T-helper 2 cell treated with Interferon-gamma antibody and Interleukin-4, amounts not matched to agents 5 μg/mL and 100 μg/mL, for 36 hours (primary cell): ENCODE data around the gene HOXB8.
A peak's percentile ranks its signal among the peaks of the same experiment; 100 is the strongest.

Experiments used
- DNase-seq: peaks from one replicate; pipeline ENCODE4 v3.0.0; 2021; ENCODE audit warnings: low spot score
- H3K27ac Mint-ChIP-seq: one replicate; pipeline ENCODE4 v1.8.0; 2021; ENCODE audit warnings: mild to moderate bottlenecking, mixed read lengths
- H3K27me3 Mint-ChIP-seq: one replicate; pipeline ENCODE4 v1.8.0; 2021; ENCODE audit warnings: low read depth, mixed read lengths
- H3K36me3 Mint-ChIP-seq: one replicate; pipeline ENCODE4 v1.8.0; 2021; ENCODE audit warnings: low read depth, mixed read lengths
- H3K4me1 Mint-ChIP-seq: one replicate; pipeline ENCODE4 v1.8.0; 2021; ENCODE audit warnings: low read depth, mixed read lengths
- H3K4me3 Mint-ChIP-seq: one replicate; pipeline ENCODE4 v1.8.0; 2022; ENCODE audit warnings: mild to moderate bottlenecking, moderate library complexity, mixed read lengths
- H3K9me3 Mint-ChIP-seq: one replicate; pipeline ENCODE4 v1.8.0; 2021; ENCODE audit warnings: mixed read lengths

The HOXB8 gene

DNA sequence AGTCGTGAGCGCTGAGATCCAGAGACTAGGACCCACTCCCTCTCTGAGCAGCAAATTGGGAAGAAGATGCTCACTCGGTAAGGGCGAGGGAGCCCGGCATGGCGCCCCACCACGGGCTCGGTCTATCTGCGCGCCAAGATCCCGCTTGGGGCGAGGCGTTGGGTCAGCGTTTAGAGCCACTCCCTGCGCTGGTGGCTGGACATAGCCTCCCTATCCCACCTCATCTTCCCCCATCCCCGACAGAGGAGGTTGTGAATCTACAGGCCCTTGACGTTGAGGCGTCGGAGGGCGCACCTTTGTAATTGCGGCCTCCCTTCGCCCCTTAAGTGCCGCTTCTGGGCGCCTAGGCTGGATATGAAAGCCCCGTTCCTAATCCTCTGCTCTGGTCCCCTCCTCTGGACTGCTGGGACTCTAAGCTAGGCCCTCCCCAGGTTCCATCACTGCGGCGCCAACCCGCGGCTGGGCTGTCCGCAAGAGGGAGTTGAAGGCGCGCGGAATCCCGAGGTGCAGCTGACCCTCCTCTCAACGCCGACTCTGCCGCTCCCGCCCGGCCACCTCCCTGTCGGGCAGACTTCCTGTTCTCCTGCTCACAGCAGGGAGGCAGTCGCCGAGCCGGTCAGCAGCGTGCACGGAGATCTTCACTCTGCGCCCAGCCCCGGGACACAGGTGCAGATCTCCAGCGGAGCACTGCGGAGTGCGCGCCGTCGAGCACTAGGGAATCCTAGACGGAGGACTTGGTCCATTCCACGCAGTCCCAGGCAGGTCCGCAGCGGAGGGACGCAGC lies 27.2 kb upstream of the HOXB8 start:
- H3K27ac Mint-ChIP-seq = no peak overlapping the region

GRCh38 chr17:48641541-48642058 lies 26.5 kb upstream of the HOXB8 start:
- peaks cover 7% of the 10 kb centered on the region for H3K4me1 Mint-ChIP-seq
- H3K27ac Mint-ChIP-seq = peak overlapping the region; percentile 16
- H3K36me3 Mint-ChIP-seq = no peaks in the 10 kb centered on the region
- no peaks in the 10 kb centered on the region for H3K9me3 Mint-ChIP-seq
- no peak for DNase-seq
- H3K27me3 Mint-ChIP-seq = peaks cover 96% of the 10 kb centered on the region
- H3K4me3 Mint-ChIP-seq = no peak overlapping the region

More for the DNA sequence above, 27.2 kb upstream of the HOXB8 start:
- Mint-ChIP-seq H3K27me3 (peaks cover 94% of the 10 kb centered on the region), H3K4me1 (peaks cover 6% of the 10 kb centered on the region), H3K4me3 (no peak overlapping the region), H3K36me3 (no peaks in the 10 kb centered on the region), H3K9me3 (no peaks in the 10 kb centered on the region)
- DNase-seq = no peak

DNA sequence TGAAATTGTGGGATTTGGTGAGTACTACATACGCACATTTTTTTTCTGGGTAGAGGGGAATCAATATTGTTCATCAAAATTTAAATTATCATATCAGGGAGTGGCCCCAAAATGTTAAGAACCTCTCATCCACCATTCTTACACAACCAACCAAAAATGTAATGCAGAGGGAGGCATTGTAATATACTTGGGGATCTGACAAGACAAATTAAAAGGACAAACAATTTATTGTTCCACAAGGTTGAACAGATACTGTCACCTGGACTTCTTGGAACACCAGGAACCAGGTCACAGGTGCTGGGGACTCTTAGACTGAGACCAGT lies 25.7 kb upstream of the HOXB8 start:
- Mint-ChIP-seq H3K9me3 (no peaks in the 10 kb centered on the region), H3K27ac (no peak overlapping the region), H3K4me1 (peaks cover 7% of the 10 kb centered on the region), H3K27me3 (peaks cover 98% of the 10 kb centered on the region), H3K36me3 (no peaks in the 10 kb centered on the region), H3K4me3 (no peak overlapping the region)
- DNase-seq = no peak

DNA sequence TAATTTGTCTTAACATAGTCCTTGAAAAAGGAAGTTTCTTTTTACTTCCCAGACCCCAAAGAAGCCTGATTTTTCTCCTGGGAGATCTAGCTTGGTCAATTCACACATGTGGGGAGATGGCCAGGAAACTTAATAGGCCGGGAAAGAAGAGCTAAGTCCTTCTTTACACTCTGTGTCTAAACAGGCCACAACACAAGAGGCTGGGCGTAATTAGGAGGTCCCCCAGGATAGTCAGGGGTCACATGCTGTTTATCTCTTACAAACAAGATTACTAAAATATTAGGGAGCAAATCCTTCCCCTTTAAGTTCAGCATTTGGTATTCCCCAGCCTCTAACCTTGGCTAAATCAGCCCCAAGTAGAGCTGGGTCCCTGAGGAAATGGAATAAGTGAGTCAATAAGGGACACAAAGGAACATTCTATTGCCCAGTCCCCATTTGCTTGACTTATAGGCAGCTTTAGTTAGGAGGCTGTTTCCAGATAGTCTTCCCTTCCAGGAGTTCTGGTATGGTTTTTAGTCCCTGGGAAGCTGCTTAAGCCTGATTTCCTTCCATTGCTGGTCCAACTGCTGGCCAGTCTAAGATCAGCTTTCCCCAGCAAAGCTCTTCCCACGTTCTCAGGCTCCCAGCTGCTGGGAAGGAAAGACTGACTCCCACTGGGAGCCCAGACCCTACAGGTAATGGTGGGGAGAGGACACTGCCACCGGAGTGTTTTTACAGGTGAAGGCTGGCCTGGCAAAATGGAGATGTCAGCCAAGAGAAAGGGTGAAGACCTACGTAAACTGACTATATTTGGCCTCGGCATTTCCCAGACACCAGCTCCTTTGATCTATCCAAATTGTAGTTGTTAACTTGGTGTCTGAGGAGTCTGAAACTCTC lies 25.1 kb upstream of the HOXB8 start:
- Mint-ChIP-seq H3K27me3 (peaks cover 98% of the 10 kb centered on the region), H3K27ac (no peak overlapping the region), H3K9me3 (no peaks in the 10 kb centered on the region), H3K4me1 (peaks cover 7% of the 10 kb centered on the region), H3K4me3 (no peak overlapping the region), H3K36me3 (no peaks in the 10 kb centered on the region)
- no peak for DNase-seq

GRCh38 chr17:48639136-48639535 lies 24.0 kb upstream of the HOXB8 start:
- DNase-seq = no peak
- Mint-ChIP-seq H3K9me3 (no peaks in the 10 kb centered on the region), H3K4me1 (peaks cover 7% of the 10 kb centered on the region), H3K4me3 (no peak overlapping the region), H3K27me3 (peaks cover 98% of the 10 kb centered on the region), H3K36me3 (no peaks in the 10 kb centered on the region), H3K27ac (no peak overlapping the region)

DNA sequence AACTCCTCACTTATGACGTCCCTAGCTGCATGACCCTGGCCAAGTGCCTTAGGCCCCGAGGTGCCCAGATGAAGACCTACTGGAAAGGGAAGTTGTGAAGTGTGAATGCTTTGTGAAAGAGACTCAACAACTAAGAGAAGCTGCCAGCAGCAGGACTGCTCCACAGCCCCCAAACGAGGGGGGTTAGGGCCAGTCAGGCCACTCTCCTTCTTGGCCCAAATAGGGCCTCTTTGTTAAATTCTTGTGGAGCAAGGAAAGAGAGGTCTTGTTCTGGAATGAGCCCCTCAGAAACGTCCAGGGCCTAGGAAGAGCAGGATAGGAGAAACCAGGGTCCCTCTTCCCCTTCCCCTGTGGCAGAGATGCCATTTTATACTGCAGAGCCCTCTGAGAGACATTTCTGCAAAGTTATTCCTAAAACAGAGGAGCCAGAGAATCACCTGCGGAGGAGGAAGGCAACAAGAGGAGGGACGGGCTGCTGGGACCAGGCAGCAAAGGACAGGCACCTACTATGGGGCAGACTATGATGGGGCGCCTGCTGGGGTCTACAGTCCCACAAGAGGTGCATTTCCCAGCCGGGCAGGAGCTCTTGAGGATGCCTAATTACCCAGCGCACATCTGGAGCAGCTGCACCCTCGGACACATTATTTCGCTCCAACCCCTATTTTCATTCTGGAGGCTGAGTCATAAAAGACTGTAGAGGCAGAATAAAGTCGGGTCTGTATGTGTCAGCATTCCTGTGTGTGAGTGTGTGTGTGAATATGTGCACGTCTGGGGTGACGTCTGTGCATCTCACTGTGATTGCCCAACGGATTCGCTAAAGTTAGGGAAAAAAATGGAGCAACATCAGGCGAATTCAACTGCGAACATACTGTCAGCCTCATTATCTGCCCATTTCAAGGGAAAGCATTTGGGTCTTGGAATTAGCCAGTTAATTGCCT lies 22.5 kb upstream of the HOXB8 start:
- H3K4me3 Mint-ChIP-seq = no peak overlapping the region
- H3K27me3 Mint-ChIP-seq = peaks cover 96% of the 10 kb centered on the region
- no peaks in the 10 kb centered on the region for H3K9me3 Mint-ChIP-seq
- no peaks in the 10 kb centered on the region for H3K36me3 Mint-ChIP-seq
- DNase-seq = no peak
- no peak overlapping the region for H3K27ac Mint-ChIP-seq
- peaks cover 7% of the 10 kb centered on the region for H3K4me1 Mint-ChIP-seq

DNA sequence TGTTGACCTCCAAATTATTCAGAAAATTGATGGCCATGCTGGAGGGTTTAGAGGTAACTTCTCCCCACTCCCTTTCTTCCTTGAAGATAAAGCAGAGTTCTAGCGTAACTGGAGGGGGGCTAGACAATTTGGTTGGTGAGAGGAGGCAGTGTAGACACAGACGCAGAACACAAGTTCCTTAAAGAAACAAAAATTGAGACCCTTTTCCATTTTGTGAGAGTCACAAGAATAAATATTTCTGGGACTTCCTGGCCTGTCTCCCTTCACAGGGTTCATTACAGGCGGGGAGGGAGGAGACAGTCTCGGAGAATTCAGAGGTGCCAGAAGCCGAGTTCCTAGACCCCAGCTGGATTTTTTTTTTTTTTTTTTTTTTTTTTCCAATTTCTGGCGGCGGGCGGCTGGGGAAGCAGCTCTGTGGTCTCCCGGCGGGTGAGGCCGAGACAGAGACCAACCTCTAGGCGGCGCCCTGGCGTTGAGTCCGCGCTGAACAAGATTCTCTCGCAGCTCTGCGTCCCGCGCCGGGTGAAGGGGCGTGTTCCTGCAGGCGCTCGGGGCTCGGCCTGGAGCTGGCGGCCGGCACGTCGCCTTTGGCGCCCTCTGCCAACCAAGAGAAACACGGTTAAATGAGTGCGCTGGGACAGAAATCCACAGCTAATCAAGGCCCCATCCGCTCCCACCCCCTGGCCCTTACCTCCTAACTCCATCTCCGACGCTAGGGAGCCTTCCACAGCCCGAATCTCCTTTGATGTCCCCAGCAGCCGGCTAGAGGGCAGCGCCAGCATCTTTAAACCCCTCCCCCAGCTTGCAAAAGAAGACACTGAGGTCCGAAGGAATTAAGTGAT lies 21.3 kb upstream of the HOXB8 start:
- Mint-ChIP-seq H3K4me1 (peaks cover 4% of the 10 kb centered on the region), H3K36me3 (no peaks in the 10 kb centered on the region), H3K4me3 (no peak overlapping the region), H3K9me3 (no peaks in the 10 kb centered on the region), H3K27ac (no peak overlapping the region), H3K27me3 (peaks cover 96% of the 10 kb centered on the region)
- DNase-seq = peak; percentile 67

DNA sequence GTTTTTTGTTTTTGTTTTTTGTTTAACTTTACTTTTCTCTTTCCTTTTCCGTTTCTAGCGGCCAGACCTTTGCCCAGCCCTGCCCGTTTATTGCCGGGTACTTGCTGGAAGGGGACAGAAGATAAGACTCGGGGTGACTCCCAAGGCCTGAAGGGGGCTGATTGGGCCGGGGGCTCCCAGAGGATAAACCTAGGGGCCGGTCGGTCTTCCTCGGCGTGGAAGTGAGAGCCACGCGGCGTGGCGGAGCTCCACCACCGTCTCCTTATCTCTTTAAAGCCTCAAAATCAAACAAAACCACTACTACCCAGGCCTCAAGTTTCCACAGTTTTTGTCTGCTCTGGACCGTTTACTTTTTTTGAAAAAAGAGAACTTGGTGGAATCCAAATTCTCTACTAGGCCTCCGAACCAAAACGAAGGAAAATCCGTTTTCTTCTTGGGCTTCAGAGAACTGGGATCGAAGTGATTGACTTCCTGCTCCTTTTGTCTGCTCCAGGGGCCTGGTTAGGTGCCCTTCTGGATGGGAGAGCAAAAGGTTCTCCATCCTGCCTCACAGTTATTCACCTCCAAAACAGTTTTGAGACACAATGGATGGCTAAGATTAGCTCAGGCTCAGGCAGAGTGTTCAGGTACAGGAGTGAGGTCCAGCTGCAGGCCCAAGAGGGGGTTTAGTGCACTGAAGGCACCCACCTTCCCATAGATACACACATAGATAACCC lies 19.6 kb upstream of the HOXB8 start:
- Mint-ChIP-seq H3K36me3 (no peaks in the 10 kb centered on the region), H3K4me3 (peak overlapping the region; percentile 24), H3K27ac (no peak overlapping the region), H3K9me3 (no peaks in the 10 kb centered on the region), H3K4me1 (peaks cover 3% of the 10 kb centered on the region), H3K27me3 (peaks cover 95% of the 10 kb centered on the region)
- DNase-seq = no peak

DNA sequence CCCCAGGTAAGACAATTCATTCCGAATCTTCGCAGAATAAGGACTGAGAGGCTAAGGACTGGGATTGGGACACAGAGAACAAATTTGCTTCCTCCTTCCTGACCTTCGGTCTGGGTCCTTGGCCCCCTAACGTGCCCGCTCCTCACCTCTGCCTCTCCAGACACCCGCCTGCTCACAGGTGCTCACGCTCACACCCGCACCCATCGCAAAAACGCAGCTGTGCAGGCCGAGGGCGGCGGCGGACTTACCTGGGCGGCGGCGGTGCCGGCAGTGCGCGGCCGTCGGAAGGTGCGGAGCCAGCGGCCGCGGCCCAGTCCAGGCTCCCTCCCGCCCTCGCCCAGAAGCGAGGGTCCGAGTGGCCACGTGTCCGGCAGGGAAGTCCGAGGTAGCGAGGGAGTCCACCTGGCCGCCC lies 18.2 kb upstream of the HOXB8 start:
- no peak overlapping the region for H3K27ac Mint-ChIP-seq
- H3K36me3 Mint-ChIP-seq = no peaks in the 10 kb centered on the region
- peaks cover 3% of the 10 kb centered on the region for H3K4me1 Mint-ChIP-seq
- H3K9me3 Mint-ChIP-seq = no peaks in the 10 kb centered on the region
- H3K4me3 Mint-ChIP-seq = no peak overlapping the region
- no peak for DNase-seq
- H3K27me3 Mint-ChIP-seq = peaks cover 97% of the 10 kb centered on the region

DNA sequence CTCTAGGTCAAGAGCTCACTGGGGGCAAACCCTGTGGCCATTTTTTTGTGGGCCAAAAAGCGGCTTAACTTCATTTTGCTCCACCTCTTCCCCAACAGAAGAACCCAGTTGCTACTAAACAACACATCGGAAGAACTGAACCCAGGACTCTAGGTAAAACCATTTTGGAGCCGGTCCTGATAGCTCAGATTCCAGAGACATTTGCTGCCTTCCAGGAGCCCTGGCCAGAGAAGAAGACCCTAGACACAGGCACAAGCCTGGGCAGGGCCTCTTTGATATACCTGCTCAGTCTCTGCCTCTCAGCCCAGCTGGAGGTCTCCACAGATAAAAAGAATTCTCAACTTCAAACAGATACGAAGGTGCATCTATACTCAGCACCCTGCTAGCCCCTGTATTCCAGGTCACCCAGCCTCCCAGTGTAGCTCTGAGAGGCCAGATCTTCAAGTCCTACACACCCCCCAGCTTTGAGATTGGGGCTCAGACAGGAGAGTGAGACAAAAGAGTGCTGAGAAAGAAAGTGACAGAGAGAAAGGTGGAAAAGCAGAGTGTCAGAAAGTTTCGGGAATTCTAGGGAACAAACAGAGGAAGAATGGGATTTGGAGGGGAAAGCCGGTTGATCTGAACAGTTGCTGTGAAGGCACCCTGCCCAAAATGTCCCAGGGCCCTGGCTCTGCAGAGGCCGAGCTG lies 17.6 kb upstream of the HOXB8 start:
- Mint-ChIP-seq H3K4me1 (peaks cover 3% of the 10 kb centered on the region), H3K36me3 (no peaks in the 10 kb centered on the region), H3K27me3 (peaks cover 97% of the 10 kb centered on the region), H3K9me3 (no peaks in the 10 kb centered on the region), H3K27ac (peak overlapping the region; percentile 32), H3K4me3 (peak overlapping the region; percentile 27)
- DNase-seq = no peak

DNA sequence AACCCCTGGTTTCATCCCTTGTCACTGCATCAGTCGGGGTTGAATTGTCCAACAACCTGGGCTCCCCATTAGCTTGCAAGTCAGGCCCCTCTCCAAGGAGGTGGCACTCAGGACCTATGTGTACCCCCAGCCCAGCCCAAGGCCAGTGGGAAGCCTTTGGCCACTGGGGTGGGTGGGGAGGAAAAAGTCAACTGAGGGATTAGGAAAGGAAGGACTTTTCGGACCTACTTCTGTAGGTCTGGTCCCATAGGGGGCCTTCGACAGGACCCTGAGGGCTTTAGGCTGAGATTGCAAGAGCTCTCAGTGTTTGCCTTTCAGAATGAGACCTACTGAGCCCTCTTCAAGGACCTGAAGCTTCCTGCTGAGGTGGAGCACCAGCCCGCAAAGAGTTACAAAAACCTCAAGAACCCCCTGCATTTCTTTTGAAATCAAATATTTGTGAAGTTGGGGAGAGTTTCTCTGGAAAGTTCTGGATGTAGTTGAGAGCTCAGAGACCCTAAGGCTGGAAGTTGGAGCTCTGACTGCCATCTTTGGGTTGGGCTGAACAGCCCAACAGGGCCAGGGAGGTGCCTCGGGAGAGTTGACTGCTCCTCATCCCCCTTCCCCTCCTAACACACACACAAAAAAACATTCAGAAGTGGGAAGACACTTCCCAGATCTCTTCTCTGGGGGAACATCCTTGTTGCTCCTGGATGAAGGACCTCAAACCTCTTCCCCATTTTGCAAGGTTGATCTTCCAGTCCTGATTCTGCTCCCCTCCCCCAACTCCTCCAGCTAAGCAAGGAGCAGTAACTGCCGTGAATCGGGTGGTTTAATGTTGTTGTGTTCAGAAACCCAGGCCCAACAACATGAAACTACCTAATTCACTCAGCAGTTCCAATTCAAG lies 16.8 kb upstream of the HOXB8 start:
- no peak for DNase-seq
- Mint-ChIP-seq H3K36me3 (no peaks in the 10 kb centered on the region), H3K27me3 (peaks cover 97% of the 10 kb centered on the region), H3K27ac (no peak overlapping the region), H3K9me3 (no peaks in the 10 kb centered on the region), H3K4me1 (peaks cover 3% of the 10 kb centered on the region), H3K4me3 (no peak overlapping the region)
